G401 (cell line): ENCODE measurements around the gene ATP5F1D. TPM values are rescaled to one million over a fixed set of nuclear protein-coding genes. Genes with fewer than 3 reads are reported as not detected.
"Not testable (repeated sequence)": the region's sequence is repeated elsewhere in the genome, so short reads cannot be mapped to it uniquely, and the experiment has no call there.

Experiments used
- DNase-seq: peaks from one replicate; pipeline ENCODE4 v3.0.0-alpha.2; 2015; ENCODE audit warnings: low spot score
- in situ Hi-C: cut with HindIII; loops from 2 replicates; pipeline ENCODE4 v1.10.0; 2016; ENCODE audit warnings: low sequenced_read_pairs, mixed read lengths
- total RNA-seq: library from RNA; depleted of rRNA; stranded (reverse); fragments of >200 nt; shearing (Covaris generic); gene quantifications from 2 replicates; pipeline ENCODE4 v1.2.3, GENCODE V29; 2014; rRNA removed

Gene ATP5F1D
- total RNA-seq, result 61.3 and 98.5 TPM in 2 replicates

DNA sequence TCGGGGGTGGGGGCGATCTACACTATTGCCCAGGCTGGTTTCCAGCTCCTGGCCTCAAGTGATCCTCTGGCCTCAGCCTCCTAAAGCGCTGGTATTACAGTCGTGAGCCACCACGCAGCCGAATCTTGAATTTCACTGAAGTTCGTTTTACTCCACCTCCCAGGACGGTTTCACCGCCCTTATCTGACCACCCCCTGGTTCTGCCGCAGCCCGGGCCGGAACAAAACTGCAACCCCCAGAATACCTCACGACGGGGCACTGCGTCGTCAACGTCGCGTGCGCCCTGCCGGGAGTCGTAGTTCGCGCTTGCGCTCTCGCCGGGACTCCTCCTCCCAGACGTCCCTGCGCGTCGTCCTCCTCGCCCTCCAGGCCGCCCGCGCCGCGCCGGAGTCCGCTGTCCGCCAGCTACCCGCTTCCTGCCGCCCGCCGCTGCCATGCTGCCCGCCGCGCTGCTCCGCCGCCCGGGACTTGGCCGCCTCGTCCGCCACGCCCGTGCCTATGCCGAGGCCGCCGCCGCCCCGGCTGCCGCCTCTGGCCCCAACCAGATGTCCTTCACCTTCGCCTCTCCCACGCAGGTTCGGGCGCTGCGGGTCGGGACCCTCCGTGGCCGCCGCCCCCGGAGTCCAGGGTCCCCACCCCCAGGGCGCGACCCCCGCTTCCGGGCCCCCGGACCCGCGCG lies at the start of gene ATP5F1D:
TSS of gene ATP5F1D (plus strand) at position 335 of the 679 bp plus-strand sequence. CDS start at position 435, 100 bp downstream.
- DNase-seq, result peak; percentile 92

DNA sequence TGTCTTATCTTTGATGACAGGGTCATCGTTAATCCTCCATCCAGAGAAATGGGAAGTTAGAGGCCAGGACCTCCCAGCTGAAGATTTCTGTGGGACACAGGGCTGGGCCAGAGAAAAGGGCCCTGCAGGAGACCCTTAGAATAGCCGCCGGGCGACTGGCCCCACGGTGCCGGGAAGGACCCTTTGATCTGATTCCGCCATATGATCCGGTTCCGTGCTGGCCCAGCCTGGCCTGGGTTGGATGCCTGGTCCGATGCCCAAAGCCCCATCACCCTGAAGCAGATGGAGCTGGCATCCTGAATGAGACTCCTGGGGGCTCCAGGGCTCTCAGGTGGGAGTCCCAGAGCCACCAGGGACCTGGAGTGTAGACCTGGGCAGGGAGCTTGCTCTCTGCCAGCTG lies 42.0 kb upstream of the ATP5F1D start:
- DNase-seq, result no peak
- in situ Hi-C loops, result no loop called here

More for the DNA sequence above, at the start of gene ATP5F1D:
- in situ Hi-C loops, result no loop called here

DNA sequence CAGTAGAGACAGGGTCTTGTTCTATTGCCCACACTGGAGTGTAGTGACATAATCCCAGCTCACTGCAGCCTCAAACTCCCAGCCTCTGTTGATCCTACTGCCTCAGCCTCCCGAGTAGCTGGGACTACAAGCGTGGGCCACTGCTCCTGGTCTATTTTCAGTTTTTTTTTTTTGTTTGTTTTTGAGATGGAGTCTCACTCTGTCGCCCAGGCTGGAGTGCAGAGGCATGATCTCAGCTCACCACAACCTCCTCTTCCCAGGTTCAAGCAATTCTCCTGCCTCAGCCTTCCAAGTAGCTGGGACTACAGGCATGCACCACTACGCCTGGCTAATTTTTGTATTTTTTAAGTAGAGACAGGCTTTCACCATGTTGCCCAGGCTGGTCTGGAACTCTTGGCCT lies 40.9 kb upstream of the ATP5F1D start:
- DNase-seq, in situ Hi-C loops: not testable (repeated sequence)

DNA sequence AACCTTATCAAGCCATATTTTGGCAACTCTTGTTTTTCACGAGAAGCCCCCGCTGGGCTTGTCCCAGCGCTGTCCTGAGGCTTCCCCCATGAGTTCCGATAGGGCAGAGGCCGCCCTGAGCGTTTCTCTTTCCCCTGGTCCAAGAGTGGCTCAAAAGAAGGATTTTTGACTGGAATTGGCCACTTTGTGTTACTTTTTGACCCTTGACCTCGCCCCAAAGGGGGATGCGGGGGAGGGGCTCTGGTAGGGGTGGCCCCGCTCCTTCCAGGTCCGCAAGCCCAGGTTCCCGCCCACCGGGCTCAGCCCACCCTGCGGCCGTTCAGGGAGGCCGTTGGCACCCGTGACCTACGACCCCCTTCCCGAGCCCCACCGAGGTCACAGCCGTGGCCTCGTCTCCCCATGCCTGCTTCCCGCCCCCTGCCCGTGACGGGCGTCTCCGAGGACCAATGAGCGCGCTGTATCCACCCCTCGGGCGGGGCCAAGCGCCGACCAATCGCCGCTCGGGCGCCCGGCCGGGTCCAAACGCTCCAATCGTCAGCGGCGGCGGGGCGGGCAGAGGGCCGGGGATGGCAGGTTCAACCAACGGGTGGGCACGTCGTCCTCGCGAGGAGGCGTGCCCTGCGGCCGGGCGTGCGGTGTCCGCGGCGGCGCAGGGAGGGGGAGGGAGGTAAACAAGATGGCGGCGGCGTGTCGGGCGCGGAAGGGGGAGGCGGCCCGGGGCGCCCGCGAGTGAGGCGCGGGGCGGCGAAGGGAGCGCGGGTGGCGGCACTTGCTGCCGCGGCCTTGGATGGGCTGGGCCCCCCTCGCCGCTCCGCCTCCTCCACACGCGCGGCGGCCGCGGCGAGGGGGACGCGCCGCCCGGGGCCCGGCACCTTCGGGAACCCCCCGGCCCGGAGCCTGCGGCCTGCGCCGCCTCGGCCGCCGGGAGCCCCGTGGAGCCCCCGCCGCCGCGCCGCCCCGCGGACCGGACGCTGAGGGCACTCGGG lies 36.1 kb upstream of the ATP5F1D start, which contains the start of gene STK11:
TSS of gene STK11 (plus strand) at position 665 of the 986 bp plus-strand sequence. CDS start 1,136 bp downstream, outside the sequence.
- DNase-seq, result peak; percentile 97
- in situ Hi-C loops, result no loop called here

DNA sequence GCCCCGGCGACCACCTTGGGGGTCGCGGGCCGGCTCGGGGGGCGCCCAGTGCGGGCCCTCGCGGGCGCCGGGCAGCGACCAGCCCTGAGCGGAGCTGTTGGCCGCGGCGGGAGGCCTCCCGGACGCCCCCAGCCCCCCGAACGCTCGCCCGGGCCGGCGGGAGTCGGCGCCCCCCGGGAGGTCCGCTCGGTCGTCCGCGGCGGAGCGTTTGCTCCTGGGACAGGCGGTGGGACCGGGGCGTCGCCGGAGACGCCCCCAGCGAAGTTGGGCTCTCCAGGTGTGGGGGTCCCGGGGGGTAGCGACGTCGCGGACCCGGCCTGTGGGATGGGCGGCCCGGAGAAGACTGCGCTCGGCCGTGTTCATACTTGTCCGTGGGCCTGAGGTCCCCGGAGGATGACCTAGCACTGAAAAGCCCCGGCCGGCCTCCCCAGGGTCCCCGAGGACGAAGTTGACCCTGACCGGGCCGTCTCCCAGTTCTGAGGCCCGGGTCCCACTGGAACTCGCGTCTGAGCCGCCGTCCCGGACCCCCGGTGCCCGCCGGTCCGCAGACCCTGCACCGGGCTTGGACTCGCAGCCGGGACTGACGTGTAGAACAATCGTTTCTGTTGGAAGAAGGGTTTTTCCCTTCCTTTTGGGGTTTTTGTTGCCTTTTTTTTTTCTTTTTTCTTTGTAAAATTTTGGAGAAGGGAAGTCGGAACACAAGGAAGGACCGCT lies 35.2 kb upstream of the ATP5F1D start:
- in situ Hi-C loops, result no loop called here
- DNase-seq, result no peak

DNA sequence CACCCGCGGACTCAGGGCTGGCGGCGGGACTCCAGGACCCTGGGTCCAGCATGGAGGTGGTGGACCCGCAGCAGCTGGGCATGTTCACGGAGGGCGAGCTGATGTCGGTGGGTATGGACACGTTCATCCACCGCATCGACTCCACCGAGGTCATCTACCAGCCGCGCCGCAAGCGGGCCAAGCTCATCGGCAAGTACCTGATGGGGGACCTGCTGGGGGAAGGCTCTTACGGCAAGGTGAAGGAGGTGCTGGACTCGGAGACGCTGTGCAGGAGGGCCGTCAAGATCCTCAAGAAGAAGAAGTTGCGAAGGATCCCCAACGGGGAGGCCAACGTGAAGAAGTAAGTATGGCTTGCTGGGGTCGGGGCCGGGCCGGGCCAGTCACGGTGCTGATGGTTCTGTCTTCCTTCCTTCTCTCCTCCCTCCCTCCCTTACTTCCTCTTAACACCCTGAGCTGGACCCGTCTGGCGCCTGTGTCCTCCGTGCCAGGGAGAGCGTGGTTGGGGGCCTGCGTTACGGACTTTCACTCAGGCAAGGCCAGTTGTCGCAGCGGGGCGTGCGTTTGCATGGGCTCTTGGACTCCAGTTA lies 34.6 kb upstream of the ATP5F1D start:
- in situ Hi-C loops, result no loop called here

DNA sequence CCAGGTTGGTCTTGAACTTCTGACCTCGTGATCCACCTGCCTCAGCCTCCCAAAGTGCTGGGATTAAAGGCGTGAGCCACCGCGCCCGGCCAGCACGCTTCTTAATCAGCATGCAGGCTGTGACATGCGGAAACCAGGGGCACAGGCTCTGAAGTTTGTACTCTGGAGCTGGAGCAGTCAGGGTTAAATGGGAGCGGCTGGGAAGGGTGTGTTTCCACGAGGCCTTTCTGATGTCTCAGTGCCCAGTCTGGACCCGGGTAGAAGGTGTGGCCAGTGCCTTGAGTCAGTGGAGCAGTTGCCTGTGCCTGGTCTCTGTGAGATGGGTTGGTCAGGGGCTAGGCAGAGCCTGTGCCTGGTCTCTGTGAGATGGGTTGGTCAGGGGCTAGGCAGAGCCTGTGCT lies 32.7 kb upstream of the ATP5F1D start:
- DNase-seq, in situ Hi-C loops: not testable (repeated sequence)

More for the DNA sequence above, 34.6 kb upstream of the ATP5F1D start:
- DNase-seq, result no peak

DNA sequence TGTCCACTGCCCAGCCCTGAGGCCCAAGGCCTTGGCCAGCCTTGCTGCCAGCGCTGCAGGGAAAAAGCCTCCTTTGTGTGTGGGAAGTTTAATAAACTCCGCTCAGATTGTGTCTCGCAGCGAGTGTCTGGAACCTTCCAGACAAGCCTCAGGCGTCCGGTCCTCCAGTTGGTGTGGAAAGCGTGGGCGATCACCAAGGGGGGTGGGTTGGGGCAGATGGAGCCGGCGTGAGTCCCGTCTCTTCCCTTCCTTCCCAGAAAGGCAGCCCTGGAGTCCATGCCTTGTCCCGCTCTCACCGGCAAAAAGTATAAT lies 31.4 kb upstream of the ATP5F1D start:
- in situ Hi-C loops, result no loop called here
- DNase-seq, result peak; percentile 49

DNA sequence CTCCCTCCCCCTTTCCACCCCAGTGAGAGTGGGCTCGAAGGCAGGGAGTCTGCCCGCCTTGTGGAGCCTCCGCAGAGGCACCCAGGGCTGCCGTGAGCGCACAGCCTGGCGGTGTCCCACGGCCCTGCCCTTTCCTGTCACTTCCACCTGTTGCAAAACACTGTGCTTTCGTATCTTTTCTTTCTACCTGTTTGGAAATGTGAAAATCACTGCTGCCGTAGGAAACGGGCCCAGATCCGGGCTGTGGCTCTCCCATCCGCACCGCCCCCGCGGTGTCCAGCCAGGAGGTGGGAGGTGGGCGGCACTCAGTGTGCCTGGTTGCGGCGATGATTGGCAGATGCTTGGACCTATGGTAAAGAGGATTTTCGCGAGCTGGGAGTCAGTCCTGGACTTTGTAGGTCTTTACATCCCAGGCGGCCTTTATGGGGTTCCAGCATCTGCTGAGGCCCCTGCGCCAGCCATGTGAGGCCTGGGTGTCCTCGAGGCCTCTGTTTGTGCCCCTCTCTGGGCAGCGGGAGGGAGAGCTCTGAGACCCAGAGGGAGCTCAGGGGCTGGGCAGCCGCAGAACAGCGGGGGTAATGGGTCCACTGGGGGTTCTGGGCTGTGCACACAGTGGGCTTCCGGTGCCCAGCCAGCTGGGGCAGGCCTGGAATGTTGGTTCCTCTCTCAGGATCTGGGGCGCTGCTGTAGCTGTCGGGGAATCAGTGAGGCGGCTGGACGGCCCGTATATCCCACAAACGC lies 29.9 kb upstream of the ATP5F1D start:
- in situ Hi-C loops, result no loop called here
- peak; percentile 60 for DNase-seq

DNA sequence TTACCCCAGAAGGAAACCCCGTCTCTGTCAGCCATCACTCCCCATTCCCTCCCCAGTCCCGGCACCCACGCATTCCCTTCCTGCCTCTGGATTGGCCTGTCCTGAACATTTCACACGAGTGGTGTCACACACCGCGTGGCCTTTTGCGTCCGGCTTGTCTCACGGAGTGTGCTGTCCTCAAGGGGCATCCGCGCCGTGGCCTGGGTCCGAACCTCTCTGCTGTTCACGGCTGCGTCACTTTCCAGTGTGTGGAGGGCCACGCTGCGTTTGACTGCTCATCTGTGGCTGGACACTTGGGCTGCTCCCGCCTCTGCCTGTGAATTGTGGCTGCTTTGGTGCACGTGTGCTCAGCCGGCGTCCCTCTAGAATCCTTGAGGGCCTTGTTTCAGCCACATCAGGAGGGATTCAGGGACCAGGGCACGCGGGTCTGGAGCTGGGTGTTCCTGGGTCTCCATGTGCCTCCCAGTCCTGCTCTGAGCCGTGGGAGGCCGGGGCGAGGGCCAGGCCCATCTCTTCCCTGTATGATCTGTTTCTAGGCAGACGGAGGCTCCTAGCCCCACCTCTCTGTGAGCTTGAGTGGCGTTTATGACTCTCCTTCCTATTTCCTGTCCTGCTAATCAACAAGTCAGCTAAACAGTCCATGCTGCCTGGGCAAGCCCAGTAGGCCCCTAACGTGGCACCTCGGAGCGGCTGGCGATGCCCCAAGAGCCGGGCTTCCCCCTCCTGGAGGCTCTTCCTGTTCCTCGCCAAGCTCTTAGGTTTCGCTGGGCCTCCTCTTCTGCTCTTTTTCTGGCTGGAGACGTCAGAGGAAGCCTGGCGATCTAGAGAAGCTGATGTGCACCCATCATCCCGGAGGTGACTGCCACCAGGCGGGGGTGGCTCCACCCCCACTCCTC lies 27.9 kb upstream of the ATP5F1D start:
- peak; percentile 85 for DNase-seq
- in situ Hi-C loops, result no loop called here

DNA sequence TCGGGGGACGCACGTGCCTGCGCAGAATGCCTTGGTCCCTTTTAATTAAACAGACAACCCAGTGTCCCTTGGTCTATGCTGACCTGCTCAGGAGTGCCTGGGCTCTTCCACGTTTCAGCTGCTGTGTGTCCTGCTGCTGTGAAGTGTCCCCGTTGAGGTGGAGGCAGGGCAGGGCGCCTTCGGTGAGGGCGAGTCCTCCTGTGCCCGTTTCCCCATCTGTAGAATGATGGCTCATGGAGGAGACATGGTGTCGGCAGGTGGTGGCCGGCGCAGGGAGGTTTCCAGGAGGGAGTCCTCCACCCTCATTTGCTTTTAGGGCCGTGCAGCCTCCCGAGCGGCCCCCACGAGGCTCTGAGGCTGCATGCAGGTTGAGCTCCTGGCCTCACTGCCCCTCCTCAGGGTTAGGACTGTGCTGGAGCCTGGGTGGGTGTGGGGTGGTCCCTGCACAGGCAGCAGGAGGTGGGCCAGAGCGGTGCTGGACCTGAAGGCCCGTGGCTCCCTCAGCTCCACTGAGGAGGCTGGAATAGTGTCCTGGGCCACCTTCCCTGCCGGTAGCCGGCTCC lies 27.2 kb upstream of the ATP5F1D start:
- no peak for DNase-seq
- in situ Hi-C loops, result no loop called here

DNA sequence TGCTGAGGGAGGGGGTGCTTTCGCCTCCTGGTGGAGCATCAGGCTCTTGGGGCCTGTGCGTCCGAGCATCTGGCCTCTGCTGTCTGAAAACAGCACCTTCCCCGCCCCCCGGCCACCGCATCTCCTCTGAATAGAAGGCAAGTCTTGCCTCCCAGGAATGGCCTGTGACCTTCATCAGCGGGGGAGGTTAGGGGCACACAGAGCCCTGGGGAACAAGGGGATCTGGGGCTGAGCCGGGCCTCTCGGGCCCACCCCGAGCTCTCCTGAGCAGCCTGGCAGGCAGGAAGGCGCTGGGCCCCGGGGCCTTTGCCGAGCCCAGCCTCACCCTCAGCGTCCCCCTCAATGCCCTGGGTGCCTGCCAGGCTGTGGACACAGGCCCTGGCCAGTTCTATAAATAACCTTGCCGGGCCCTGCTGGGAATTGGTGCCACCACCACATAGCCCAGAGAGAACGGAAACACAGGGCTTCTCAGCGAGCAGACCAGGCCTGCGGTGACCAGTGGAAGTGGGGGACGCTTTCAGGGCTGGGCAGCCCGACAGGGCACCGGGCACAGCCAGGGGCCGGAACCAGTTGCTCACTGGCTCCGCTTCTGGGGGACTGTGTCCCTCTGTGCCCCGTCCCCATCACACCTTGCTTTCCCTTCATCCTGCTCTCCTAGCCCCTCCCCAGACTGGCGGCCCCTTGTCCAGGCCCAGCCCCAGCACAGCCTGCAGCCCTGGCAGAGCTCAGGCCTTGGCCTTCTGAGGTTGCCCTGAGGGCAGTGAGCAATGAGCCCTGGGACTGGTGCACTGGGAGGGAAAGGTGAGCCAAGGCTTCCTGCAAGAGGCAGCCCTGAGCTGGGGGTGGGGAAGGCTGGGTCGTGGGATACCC lies 26.5 kb upstream of the ATP5F1D start:
- in situ Hi-C loops, result no loop called here
- DNase-seq, result peak; percentile 70

DNA sequence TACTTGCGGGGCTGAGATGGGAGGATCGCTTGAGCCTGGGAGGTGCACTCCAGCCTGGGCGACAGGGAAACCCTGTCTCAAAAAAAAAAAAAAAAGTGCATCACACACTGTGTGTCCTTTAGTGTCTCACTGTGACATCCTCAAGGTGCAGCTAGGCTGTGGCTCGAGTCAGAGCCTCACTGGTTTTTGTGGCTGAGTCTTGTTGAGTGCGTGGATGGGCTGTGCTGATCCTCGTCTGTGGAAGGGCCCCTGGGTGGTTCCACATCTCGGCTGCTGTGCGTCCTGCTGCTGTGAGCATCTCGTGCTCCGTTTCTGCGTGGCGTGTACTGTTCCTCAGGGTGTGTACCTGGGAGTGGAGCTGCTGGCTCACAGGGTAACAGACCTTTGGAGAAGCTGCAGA lies 24.8 kb upstream of the ATP5F1D start:
- in situ Hi-C loops, result no loop called here
- DNase-seq, result no peak

DNA sequence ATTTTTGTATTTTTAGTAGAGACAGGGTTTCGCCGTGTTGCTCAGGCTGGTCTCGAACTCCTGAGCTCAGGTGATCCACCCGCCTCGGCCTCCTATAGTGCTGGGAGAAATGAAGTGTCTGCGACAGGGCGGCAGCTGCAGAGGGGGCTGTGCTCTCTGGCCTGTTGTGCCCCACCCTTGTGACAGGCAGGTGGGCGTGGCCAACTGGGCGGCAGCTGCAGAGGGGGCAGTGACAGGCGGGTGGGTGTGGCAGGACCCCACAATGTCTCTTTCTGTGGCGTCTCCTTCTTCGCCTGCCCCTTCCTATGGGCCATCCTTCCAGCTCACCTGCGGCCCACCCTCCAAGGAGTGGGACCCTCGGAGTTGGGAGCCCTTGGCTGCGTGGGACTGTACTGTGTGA lies 24.2 kb upstream of the ATP5F1D start:
- in situ Hi-C loops, result no loop called here
- DNase-seq, result no peak

DNA sequence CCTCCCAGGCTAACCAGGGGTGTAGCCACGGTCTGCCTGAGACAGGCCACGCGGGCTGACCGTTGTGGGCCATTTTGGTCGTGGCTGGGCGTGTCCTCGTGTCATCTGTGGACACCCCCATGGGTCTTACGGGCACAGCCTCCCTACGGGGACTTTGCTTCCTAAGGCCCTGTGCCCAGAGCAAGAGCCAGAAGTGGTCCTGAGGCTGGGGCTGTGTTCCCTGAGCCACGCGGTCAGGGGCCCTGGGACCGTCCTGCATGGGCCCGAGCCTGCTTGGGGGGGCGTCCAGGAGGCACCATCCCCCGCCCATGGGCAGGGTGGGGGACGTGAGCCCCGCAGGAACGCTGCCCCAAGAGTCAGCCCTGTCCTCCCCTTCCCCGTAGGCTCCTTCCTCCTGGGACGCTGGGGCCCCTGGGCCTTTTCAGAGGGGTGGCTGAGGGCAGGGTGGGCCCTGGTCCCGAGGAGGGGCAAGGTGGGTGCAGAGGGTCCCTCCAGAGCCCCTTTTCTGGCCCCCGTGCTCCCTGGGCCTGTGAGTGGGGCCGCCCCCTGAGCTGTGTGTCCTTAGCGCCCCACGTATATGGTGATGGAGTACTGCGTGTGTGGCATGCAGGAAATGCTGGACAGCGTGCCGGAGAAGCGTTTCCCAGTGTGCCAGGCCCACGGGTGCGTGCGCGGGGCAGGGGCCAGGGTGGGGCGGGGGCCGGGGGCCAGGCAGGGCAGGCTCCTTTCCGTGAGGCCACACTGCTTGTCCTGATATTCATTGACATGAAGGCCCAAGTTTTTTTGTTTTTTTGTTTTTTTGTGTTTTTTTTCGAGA lies 22.6 kb upstream of the ATP5F1D start:
- no peak for DNase-seq
- in situ Hi-C loops, result no loop called here
